ENCODE data around the gene MRPL48.

- TF ChIP-seq POLR2AphosphoS5 (IDR thresholded peaks at IDR 0.05; ENCODE audit: low read depth, low read length), result peak; percentile 66
- TF ChIP-seq TAF1 (IDR thresholded peaks at IDR 0.05; ENCODE audit: low read depth, low read length), result 0 out of 2 replicates have a peak, but pooled peaks have one; percentile 59
Measured at GRCh38 chr11:73760679-73761402, 26.8 kb upstream of the MRPL48 start, which contains the start of gene RAB6A.
